Bone marrow (tissue), 2 donors: Measurements from ENCODE around the gene SHC2.
"Not testable (repeated sequence)": the region's sequence is repeated elsewhere in the genome, so short reads cannot be mapped to it uniquely, and the experiment has no call there.

Experiments
- DNase-seq, 2 donors: peaks; one replicate each; lab custom pipeline; 2025; lab: John Stamatoyannopoulos, UW

SHC2 gene

GRCh38 chr19:447064-447426, 13.8 kb downstream of the SHC2 start:
- no peak for DNase-seq

- DNase-seq = no peak
These were observed 16.1 kb downstream of the SHC2 start for GRCh38 chr19:444677-445210.

GRCh38 chr19:443005-443404, 17.8 kb downstream of the SHC2 start:
- DNase-seq = no peak

GRCh38 chr19:442085-442484, 18.7 kb downstream of the SHC2 start:
- DNase-seq = no peak

- no peak for DNase-seq
These were observed 19.5 kb downstream of the SHC2 start for GRCh38 chr19:441213-441836.

GRCh38 chr19:440391-441212, 20.2 kb downstream of the SHC2 start:
- DNase-seq = no peak

- DNase-seq = no peak
These were observed 21.5 kb downstream of the SHC2 start for GRCh38 chr19:439167-439900.

- no peak for DNase-seq
These were observed 22.3 kb downstream of the SHC2 start for GRCh38 chr19:438416-438958.

- no peak for DNase-seq
These were observed 23.8 kb downstream of the SHC2 start for GRCh38 chr19:437041-437440.

- no peak for DNase-seq
These were observed 24.4 kb downstream of the SHC2 start for GRCh38 chr19:436413-436950.

- DNase-seq = no peak
These were observed 25.0 kb downstream of the SHC2 start for GRCh38 chr19:435707-436412.

GRCh38 chr19:435056-435706, 25.7 kb downstream of the SHC2 start:
- no peak for DNase-seq

GRCh38 chr19:434152-434960, 26.5 kb downstream of the SHC2 start:
- DNase-seq = no peak

GRCh38 chr19:430701-431100, 30.1 kb downstream of the SHC2 start:
- no peak for DNase-seq

- no peak for DNase-seq
These were observed 32.7 kb downstream of the SHC2 start for GRCh38 chr19:428149-428548.

GRCh38 chr19:427675-428074, 33.2 kb downstream of the SHC2 start:
- DNase-seq = not testable (repeated sequence)

GRCh38 chr19:426725-427445, 33.9 kb downstream of the SHC2 start:
- DNase-seq = no peak

GRCh38 chr19:425056-425455, 35.8 kb downstream of the SHC2 start:
- DNase-seq = no peak

GRCh38 chr19:424546-424945, 36.3 kb downstream of the SHC2 start:
- DNase-seq = no peak
